Activated naive CD4-positive, alpha-beta T cell treated with anti-CD3 and anti-CD28 coated beads, Interleukin-2, amount 50 U/mL, for 24 hours (primary cell): ENCODE measurements around the gene SLC27A4.

Experiments
- H3K27ac Mint-ChIP-seq: one replicate; pipeline ENCODE4 v1.8.0; 2021; ENCODE audit warnings: mild to moderate bottlenecking, mixed read lengths
- H3K27me3 Mint-ChIP-seq: one replicate; pipeline ENCODE4 v1.8.0; 2021; ENCODE audit warnings: mixed read lengths
- H3K36me3 Mint-ChIP-seq: one replicate; pipeline ENCODE4 v1.8.0; 2021; ENCODE audit warnings: mixed read lengths
- H3K4me1 Mint-ChIP-seq: one replicate; pipeline ENCODE4 v1.8.0; 2021; ENCODE audit warnings: mixed read lengths
- H3K4me3 Mint-ChIP-seq: one replicate; pipeline ENCODE4 v1.8.0; 2021; ENCODE audit warnings: mild to moderate bottlenecking, mixed read lengths
- H3K9me3 Mint-ChIP-seq: one replicate; pipeline ENCODE4 v1.8.0; 2021; ENCODE audit warnings: mixed read lengths

Gene SLC27A4

GRCh38 chr9:128342971-128343680 lies 2.8 kb downstream of the SLC27A4 start:
- no peaks in the 10 kb centered on the region for H3K27me3 Mint-ChIP-seq
- H3K36me3 Mint-ChIP-seq = no peaks in the 10 kb centered on the region
- peaks cover 9% of the 10 kb centered on the region for H3K4me1 Mint-ChIP-seq
- H3K4me3 Mint-ChIP-seq = no peak overlapping the region
- no peak overlapping the region for H3K27ac Mint-ChIP-seq
- no peaks in the 10 kb centered on the region for H3K9me3 Mint-ChIP-seq

GRCh38 chr9:128343855-128344254 lies 3.5 kb downstream of the SLC27A4 start:
- peaks cover 9% of the 10 kb centered on the region for H3K4me1 Mint-ChIP-seq
- H3K9me3 Mint-ChIP-seq = no peaks in the 10 kb centered on the region
- H3K4me3 Mint-ChIP-seq = no peak overlapping the region
- H3K27me3 Mint-ChIP-seq = no peaks in the 10 kb centered on the region
- H3K27ac Mint-ChIP-seq = no peak overlapping the region
- H3K36me3 Mint-ChIP-seq = no peaks in the 10 kb centered on the region

- H3K27me3 Mint-ChIP-seq = no peaks in the 10 kb centered on the region
- H3K27ac Mint-ChIP-seq = no peak overlapping the region
- H3K4me1 Mint-ChIP-seq = peaks cover 9% of the 10 kb centered on the region
- no peaks in the 10 kb centered on the region for H3K9me3 Mint-ChIP-seq
- no peak overlapping the region for H3K4me3 Mint-ChIP-seq
- no peaks in the 10 kb centered on the region for H3K36me3 Mint-ChIP-seq
Observed at GRCh38 chr9:128344931-128345605, 4.7 kb downstream of the SLC27A4 start.

- Mint-ChIP-seq H3K27ac (no peak overlapping the region), H3K4me3 (no peak overlapping the region), H3K36me3 (peaks cover under 1% of the 10 kb centered on the region), H3K9me3 (no peaks in the 10 kb centered on the region), H3K4me1 (no peaks in the 10 kb centered on the region), H3K27me3 (no peaks in the 10 kb centered on the region)
Observed at GRCh38 chr9:128349125-128349524, 8.8 kb downstream of the SLC27A4 start.

GRCh38 chr9:128349772-128350171 lies 9.4 kb downstream of the SLC27A4 start:
- H3K9me3 Mint-ChIP-seq = no peaks in the 10 kb centered on the region
- no peak overlapping the region for H3K4me3 Mint-ChIP-seq
- H3K4me1 Mint-ChIP-seq = no peaks in the 10 kb centered on the region
- H3K27me3 Mint-ChIP-seq = no peaks in the 10 kb centered on the region
- no peak overlapping the region for H3K27ac Mint-ChIP-seq
- H3K36me3 Mint-ChIP-seq = peaks cover 1% of the 10 kb centered on the region

- no peaks in the 10 kb centered on the region for H3K9me3 Mint-ChIP-seq
- no peak overlapping the region for H3K27ac Mint-ChIP-seq
- no peak overlapping the region for H3K4me3 Mint-ChIP-seq
- peaks cover 4% of the 10 kb centered on the region for H3K36me3 Mint-ChIP-seq
- no peaks in the 10 kb centered on the region for H3K4me1 Mint-ChIP-seq
- no peaks in the 10 kb centered on the region for H3K27me3 Mint-ChIP-seq
Observed at GRCh38 chr9:128355451-128355850, 15.1 kb downstream of the SLC27A4 start.

GRCh38 chr9:128358090-128358489 lies 17.8 kb downstream of the SLC27A4 start:
- Mint-ChIP-seq H3K4me1 (peaks cover 8% of the 10 kb centered on the region), H3K4me3 (no peak overlapping the region), H3K27me3 (no peaks in the 10 kb centered on the region), H3K9me3 (no peaks in the 10 kb centered on the region), H3K36me3 (peaks cover 4% of the 10 kb centered on the region), H3K27ac (no peak overlapping the region)

GRCh38 chr9:128358861-128359260 lies 18.5 kb downstream of the SLC27A4 start:
- H3K4me3 Mint-ChIP-seq = no peak overlapping the region
- peaks cover 4% of the 10 kb centered on the region for H3K36me3 Mint-ChIP-seq
- H3K27me3 Mint-ChIP-seq = no peaks in the 10 kb centered on the region
- H3K27ac Mint-ChIP-seq = no peak overlapping the region
- no peaks in the 10 kb centered on the region for H3K9me3 Mint-ChIP-seq
- peaks cover 8% of the 10 kb centered on the region for H3K4me1 Mint-ChIP-seq

- H3K9me3 Mint-ChIP-seq = no peaks in the 10 kb centered on the region
- H3K27ac Mint-ChIP-seq = no peak overlapping the region
- no peaks in the 10 kb centered on the region for H3K27me3 Mint-ChIP-seq
- no peak overlapping the region for H3K4me3 Mint-ChIP-seq
- peaks cover 16% of the 10 kb centered on the region for H3K4me1 Mint-ChIP-seq
- peaks cover 2% of the 10 kb centered on the region for H3K36me3 Mint-ChIP-seq
Observed at GRCh38 chr9:128360826-128361225, 20.5 kb downstream of the SLC27A4 start.

- no peaks in the 10 kb centered on the region for H3K9me3 Mint-ChIP-seq
- H3K36me3 Mint-ChIP-seq = no peaks in the 10 kb centered on the region
- peak overlapping the region; percentile 85 for H3K4me3 Mint-ChIP-seq
- no peak overlapping the region for H3K27ac Mint-ChIP-seq
- H3K4me1 Mint-ChIP-seq = peaks cover 16% of the 10 kb centered on the region
- H3K27me3 Mint-ChIP-seq = no peaks in the 10 kb centered on the region
Observed at GRCh38 chr9:128361296-128361985, 21.1 kb downstream of the SLC27A4 start.

- Mint-ChIP-seq H3K4me3 (peak overlapping the region; percentile 85), H3K9me3 (no peaks in the 10 kb centered on the region), H3K27ac (no peak overlapping the region), H3K36me3 (no peaks in the 10 kb centered on the region), H3K27me3 (no peaks in the 10 kb centered on the region), H3K4me1 (peaks cover 16% of the 10 kb centered on the region)
Observed at GRCh38 chr9:128361986-128362646, 21.8 kb downstream of the SLC27A4 start.

GRCh38 chr9:128362774-128363173 lies 22.4 kb downstream of the SLC27A4 start:
- Mint-ChIP-seq H3K4me1 (peaks cover 16% of the 10 kb centered on the region), H3K27me3 (no peaks in the 10 kb centered on the region), H3K4me3 (no peak overlapping the region), H3K27ac (no peak overlapping the region), H3K36me3 (no peaks in the 10 kb centered on the region), H3K9me3 (no peaks in the 10 kb centered on the region)

- Mint-ChIP-seq H3K36me3 (no peaks in the 10 kb centered on the region), H3K27me3 (no peaks in the 10 kb centered on the region), H3K4me1 (peaks cover 22% of the 10 kb centered on the region), H3K27ac (peak overlapping the region; percentile 55), H3K4me3 (no peak overlapping the region), H3K9me3 (no peaks in the 10 kb centered on the region)
Observed at GRCh38 chr9:128365525-128365924, 25.2 kb downstream of the SLC27A4 start.

GRCh38 chr9:128369024-128369706 lies 28.8 kb downstream of the SLC27A4 start:
- no peaks in the 10 kb centered on the region for H3K9me3 Mint-ChIP-seq
- peaks cover 6% of the 10 kb centered on the region for H3K36me3 Mint-ChIP-seq
- no peaks in the 10 kb centered on the region for H3K27me3 Mint-ChIP-seq
- peaks cover 43% of the 10 kb centered on the region for H3K4me1 Mint-ChIP-seq
- no peak overlapping the region for H3K4me3 Mint-ChIP-seq
- H3K27ac Mint-ChIP-seq = no peak overlapping the region

- Mint-ChIP-seq H3K9me3 (no peaks in the 10 kb centered on the region), H3K27me3 (no peaks in the 10 kb centered on the region), H3K36me3 (peaks cover 8% of the 10 kb centered on the region), H3K27ac (peak overlapping the region; percentile 94), H3K4me1 (peaks cover 39% of the 10 kb centered on the region), H3K4me3 (peak overlapping the region; percentile 97)
Observed at GRCh38 chr9:128370367-128370751, 30.0 kb downstream of the SLC27A4 start.
